Right forelimb (tissue), 1 donor: Measurements from ENCODE around the gene PRSS27.

Source experiments
- DNase-seq: peaks from one replicate; pipeline ENCODE4 v3.0.0-alpha.2; 2018

Gene PRSS27

DNA sequence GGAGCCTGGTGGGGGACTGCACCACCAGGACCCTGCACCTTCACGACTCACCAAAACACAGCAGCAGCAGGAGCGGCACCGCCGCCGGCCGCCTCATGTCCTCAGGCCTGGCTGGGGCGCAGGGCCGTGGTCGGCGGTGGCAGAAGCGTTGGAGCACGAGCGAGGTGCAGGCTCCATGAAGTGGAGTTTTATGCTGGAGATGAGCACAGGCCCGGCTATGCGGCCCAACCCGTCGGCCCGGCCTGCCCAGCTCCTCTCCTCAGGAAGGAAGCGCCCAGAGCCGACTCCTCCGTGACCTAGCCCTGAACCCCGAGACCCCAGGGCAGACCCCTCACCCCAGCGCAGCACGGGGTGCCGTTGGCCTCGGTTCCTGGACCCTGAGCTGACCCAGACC is at the start of gene PRSS27:
PRSS27 (minus strand) TSS at position 161 of the 394 bp plus-strand sequence; CDS start at position 97, 64 bp downstream.
- DNase-seq: no peak

DNA sequence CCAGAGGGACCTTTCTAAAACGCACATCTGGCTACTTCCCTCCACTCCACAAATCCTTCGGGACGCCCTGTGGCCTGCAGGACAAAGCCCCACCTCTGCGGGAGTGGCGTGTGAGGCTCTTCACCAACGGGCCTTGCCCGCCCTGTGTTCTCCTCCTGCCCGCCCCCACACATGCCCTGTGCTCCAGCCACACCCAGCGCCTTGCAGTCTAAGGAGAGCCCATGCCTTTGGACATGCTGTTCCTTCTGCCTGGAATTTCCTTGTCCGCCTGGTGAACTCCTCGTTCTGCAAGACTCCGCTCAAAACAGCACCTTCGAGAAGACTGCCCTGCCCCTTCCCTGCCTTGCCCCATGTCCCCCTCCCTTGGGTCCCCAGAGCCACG is 49.6 kb upstream of the PRSS27 start:
- no peak for DNase-seq

DNA sequence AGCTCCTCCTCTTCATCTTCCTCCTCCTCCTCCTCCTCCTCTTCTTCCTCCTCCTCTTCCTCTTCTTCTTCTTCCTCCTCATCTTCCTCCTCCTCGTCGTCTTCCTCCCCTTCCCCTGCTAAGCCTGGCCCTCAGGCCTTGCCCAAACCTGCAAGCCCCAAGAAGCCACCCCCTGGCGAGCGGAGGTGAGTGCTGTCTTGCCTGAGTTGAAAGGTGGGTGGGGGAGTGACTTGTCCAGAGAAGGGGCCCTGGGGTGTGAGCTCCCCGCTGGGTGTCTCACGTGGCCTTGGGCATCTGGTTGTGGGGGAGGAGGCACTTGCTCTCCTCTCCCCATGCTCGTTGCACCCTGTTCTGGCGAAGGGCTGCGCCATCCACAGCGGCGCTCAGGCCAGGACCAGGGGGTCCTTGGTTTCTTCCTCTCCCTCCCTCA is 49.1 kb upstream of the PRSS27 start:
- DNase-seq: no peak

DNA sequence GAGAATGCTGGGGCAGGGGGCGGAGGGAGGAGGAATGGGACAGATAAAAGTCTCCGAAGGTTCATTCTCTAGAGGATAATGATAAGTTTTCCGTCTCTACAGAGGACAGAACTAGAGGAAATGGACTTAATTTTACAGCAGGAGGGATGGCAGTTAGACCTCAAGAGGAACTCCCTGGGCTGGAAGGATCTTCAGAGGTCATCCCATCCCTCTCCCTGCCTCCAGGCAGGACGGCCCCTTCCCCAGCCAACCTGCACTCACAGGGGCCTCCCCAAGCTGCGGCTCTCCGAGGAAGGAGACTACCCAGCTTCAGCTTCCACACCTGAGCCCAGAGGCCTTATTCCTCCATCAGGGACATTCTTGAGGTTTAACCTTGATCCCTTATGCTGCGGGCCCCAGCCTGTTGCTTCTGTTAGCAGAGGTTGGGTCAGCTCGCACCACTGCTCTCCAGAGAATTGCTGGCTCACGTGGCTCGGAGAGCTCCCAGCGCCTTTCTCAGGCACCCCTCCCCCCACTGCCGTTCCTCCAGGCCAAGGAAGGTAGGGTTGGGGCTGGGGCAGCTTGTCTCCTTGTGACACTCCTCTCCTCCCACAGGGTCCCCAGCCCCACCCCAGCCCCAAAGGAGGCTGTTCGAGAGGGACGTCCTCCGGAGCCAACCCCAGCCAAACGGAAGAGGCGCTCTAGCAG is 48.5 kb upstream of the PRSS27 start:
- no peak for DNase-seq

DNA sequence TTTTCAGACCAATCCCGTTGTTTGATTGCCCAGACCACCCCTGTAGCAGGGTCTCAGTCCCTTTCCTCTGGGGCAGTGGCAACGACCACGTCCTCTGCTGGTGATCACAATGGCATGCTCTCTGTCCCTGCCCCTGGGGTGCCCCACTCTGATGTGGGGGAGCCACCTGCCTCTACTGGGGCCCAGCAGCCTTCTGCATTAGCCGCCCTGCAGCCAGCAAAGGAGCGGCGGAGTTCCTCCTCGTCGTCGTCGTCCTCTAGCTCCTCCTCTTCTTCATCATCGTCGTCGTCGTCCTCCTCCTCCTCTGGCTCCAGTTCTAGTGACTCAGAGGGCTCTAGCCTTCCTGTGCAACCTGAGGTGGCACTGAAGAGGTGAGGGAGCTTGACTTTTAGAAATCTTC is 47.9 kb upstream of the PRSS27 start:
- DNase-seq: no peak

DNA sequence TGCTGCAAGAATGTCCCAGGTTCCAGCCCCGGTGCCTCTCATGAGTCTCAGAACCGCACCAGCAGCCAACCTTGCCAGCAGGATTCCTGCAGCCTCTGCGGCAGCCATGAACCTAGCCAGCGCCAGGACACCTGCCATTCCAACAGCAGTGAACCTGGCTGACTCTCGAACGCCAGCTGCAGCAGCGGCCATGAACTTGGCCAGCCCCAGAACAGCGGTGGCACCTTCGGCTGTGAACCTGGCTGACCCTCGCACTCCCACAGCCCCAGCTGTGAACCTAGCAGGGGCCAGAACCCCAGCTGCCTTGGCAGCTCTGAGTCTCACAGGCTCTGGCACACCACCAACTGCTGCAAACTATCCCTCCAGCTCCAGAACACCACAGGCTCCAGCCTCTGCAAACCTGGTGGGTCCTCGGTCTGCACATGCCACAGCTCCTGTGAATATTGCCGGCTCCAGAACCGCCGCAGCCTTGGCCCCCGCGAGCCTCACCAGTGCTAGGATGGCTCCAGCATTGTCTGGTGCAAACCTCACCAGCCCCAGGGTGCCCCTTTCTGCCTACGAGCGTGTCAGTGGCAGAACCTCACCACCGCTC is 47.2 kb upstream of the PRSS27 start:
- no peak for DNase-seq

DNA sequence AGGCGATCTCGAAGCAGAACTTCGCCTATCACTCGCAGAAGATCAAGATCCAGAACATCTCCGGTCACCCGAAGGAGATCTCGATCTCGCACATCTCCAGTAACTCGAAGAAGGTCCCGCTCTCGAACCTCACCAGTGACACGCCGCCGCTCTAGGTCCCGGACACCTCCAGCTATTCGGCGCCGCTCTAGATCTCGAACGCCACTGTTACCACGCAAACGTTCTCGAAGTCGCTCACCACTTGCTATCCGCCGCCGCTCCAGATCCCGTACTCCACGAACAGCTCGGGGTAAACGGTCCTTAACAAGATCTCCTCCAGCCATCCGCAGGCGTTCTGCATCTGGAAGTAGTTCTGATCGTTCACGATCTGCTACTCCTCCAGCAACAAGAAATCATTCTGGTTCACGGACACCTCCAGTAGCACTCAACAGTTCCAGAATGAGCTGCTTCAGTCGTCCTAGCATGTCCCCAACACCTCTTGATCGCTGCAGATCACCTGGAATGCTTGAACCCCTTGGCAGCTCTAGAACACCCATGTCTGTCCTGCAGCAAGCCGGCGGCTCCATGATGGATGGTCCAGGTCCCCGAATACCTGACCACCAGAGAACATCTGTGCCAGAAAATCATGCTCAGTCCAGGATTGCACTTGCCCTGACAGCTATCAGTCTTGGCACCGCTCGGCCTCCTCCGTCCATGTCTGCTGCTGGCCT is 46.6 kb upstream of the PRSS27 start:
- DNase-seq: no peak

DNA sequence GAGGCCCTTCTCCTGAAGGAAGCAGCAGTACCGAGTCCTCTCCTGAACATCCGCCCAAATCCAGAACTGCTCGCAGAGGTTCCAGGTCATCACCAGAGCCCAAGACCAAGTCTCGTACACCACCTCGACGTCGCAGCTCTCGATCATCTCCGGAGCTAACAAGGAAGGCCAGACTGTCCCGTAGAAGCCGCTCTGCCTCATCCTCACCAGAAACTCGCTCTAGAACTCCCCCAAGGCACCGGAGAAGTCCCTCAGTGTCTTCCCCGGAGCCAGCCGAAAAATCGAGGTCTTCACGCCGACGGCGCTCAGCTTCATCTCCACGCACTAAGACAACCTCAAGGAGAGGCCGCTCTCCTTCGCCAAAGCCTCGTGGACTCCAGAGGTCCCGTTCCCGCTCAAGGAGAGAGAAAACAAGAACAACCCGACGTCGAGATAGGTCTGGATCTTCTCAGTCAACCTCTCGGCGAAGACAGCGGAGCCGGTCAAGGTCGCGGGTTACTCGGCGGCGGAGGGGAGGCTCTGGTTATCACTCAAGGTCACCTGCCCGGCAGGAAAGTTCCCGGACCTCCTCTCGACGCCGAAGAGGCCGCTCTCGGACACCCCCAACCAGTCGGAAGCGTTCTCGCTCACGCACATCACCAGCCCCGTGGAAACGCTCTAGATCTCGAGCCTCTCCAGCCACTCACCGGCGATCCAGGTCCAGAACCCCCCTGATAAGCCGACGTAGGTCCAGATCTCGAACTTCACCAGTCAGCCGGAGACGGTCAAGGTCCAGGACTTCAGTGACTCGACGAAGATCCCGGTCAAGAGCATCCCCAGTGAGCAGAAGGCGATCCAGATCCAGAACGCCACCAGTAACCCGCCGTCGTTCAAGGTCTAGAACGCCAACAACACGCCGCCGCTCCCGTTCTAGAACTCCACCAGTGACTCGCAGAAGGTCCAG is 45.7 kb upstream of the PRSS27 start:
- no peak for DNase-seq

DNA sequence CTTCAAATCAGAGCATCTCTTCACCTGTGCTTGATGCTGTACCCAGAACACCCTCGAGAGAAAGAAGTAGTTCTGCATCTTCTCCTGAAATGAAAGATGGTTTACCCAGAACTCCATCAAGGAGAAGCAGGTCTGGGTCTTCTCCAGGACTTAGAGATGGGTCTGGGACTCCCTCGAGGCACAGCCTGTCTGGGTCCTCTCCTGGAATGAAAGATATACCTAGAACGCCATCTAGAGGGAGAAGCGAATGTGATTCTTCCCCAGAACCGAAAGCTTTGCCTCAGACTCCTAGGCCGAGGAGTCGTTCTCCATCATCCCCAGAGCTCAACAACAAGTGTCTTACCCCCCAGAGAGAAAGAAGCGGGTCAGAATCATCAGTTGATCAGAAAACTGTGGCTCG is 44.7 kb upstream of the PRSS27 start:
- no peak for DNase-seq

DNA sequence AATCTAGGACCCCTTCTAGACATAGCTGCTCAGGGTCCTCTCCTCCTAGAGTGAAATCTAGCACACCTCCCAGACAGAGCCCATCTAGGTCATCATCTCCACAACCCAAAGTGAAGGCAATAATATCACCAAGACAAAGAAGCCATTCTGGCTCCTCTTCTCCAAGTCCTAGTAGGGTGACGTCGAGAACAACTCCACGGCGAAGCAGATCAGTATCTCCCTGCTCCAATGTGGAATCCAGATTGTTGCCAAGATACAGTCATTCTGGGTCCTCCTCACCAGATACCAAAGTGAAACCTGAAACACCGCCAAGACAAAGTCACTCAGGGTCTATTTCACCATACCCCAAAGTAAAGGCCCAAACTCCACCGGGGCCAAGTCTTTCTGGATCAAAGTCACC is 43.1 kb upstream of the PRSS27 start:
- DNase-seq: no peak

DNA sequence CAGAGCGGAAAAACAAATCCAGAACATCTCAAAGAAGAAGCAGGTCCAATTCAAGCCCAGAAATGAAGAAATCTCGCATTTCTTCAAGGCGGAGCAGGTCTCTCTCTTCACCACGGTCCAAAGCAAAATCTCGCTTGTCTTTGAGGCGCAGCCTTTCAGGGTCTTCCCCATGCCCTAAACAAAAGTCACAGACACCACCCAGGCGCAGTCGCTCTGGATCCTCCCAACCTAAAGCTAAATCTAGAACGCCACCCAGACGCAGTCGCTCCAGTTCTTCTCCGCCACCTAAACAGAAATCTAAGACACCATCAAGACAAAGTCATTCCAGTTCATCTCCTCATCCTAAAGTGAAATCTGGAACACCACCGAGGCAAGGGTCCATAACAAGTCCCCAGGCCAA is 42.7 kb upstream of the PRSS27 start:
- DNase-seq: no peak

DNA sequence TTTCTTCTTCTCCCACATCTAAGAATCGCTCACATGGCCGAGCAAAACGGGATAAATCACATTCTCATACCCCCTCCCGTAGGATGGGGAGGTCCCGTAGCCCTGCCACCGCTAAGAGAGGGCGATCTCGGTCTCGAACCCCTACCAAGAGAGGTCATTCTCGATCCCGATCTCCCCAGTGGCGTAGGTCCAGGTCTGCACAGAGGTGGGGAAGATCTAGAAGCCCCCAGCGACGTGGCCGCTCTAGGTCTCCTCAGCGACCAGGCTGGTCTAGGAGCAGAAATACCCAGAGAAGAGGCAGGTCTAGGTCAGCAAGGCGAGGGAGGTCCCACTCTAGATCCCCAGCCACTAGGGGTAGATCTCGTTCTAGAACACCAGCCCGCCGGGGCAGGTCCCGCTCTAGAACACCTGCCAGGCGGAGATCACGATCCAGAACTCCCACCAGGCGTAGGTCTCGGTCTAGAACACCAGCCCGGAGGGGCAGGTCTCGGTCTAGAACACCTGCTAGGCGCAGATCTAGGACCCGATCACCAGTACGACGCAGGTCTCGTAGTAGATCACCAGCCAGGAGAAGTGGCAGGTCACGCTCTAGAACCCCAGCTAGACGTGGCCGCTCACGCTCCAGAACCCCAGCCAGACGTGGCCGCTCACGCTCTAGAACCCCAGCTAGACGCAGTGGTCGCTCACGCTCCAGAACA is 42.0 kb upstream of the PRSS27 start:
- no peak for DNase-seq

DNA sequence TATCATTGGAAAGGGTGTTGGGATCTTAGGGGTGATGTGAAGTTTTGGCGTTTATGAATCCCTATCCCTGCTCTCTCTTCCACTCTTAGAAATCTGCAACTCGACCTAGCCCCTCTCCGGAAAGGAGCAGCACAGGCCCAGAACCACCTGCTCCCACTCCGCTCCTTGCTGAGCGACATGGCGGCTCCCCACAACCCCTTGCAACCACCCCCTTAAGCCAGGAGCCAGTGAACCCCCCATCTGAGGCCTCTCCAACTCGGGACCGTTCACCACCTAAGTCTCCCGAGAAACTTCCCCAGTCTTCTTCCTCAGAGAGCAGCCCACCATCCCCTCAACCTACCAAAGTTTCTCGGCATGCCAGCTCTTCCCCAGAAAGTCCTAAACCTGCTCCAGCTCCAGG is 41.4 kb upstream of the PRSS27 start:
- no peak for DNase-seq

DNA sequence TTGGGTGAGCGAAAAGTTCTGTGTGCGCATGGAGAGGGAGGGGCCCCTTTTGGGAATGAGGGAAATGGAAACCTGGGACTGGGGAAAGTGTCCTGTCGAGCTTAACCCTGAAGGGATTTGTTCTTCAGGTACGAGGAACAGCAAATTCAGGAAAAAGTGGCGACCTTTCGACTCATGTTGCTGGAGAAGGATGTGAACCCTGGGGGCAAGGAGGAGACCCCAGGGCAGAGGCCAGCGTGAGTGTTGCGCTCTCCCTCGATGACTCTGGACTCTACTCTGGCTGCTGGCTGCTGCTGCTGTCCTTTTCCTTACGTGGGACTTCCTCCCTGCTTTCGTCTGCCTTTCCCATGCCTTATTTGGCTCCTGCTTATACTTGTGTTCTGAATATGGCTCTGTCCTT is 37.3 kb upstream of the PRSS27 start:
- no peak for DNase-seq

DNA sequence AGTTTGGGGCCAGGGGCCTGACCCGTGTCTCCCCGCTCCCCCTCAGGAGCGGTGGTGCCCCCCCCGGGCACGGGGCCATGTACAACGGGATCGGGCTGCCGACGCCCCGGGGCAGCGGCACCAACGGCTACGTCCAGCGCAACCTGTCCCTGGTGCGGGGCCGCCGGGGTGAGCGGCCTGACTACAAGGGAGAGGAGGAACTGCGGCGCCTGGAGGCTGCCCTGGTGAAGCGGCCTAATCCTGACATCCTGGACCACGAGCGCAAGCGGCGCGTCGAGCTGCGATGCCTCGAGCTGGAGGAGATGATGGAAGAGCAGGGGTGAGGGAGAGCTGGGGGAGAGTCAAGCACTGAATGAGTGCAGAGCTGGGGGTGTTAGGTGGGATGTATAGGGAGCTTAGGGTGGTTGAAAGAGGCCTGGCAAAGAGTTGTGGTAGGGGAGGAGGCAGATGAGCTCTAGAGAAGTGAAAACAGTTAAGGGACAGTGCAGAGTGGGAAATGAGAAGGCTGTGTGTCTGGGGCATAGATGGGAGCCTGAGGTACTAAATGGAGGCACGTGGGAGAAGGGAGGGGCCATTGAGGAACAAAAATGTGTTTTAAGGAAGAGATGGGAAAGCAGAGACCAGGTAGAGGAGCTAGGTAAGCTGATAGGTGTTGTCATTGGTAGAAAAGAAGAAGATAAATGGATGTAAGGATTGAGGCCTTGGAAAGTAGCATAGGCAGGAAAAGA is 36.4 kb upstream of the PRSS27 start:
- no peak for DNase-seq

DNA sequence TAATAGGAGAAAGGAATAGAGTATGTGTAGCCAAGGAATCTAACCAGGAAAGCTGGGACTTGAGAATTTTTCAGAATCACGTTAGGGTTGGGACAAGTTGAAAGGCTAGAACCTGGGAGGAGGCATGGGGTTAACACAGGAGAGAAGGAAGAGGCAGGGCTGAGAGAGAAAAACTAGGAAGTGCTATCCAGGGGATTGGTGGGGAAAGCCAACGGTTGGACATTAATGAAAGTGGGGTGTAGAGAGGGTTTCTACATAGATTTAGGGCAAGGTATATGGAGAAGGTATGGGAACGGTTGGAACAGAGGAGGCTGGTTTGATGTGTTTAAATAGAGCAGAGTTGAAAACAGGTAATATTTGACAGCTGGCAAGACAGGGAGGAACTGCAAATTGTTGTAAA is 35.1 kb upstream of the PRSS27 start:
- DNase-seq: no peak

DNA sequence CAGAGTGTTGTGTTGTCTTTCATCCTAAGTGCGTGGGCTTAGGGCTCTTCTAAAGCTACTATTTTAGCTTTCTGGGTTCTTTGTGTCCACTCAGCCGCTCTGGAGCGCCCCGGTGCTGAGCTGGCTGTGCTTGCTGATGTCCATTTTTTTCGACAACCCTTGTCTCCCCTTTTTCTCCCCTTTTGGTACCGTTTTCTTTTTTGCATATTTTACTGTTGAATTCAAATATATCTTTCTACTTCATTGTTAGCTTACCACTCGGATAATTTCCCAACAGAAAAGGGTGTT is 33.7 kb upstream of the PRSS27 start:
- DNase-seq: no peak

DNA sequence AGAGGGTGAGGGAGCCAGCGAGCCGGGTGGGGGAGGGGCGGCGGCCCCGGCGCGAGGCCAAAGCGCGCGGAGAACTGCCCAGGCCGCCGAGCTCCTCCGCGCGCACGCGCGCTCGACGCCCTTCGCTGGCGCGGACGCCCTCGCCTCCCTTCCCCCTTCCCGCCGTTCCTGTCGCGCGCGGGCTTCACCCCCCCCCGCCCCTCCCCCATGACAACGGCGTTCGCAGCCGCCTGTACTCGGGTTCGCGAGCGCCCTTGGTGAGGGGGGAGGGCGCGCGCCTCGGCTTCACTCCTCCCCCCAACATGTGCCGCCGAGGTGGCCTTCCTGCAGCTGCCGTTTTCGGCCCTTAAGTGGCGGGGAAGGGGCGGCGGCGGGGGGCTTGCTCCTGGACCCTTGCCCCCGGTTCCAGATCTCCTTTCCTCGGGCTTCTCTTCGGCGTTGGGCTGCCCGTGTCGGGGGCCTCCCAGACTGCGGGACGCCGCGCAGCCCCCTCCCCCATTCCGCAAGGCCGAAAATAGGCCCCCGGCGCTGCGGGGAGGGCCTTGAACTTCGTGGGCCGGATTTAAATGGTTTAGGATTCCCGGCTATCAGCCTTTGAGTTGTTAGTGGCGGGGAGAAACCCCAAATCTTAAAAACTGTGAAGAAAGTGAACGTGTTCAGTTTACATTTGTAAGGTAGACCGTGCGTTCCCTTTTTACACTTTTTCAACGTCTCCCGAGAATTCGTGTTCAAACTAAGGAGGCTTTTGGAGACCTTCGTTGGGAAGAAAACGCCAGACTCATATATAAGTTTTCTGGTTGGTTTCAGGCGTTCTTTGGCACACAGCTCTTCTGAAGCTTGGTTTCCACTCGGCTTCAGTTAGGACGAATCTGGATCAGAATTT is 33.1 kb upstream of the PRSS27 start:
- peak; percentile 94 for DNase-seq

DNA sequence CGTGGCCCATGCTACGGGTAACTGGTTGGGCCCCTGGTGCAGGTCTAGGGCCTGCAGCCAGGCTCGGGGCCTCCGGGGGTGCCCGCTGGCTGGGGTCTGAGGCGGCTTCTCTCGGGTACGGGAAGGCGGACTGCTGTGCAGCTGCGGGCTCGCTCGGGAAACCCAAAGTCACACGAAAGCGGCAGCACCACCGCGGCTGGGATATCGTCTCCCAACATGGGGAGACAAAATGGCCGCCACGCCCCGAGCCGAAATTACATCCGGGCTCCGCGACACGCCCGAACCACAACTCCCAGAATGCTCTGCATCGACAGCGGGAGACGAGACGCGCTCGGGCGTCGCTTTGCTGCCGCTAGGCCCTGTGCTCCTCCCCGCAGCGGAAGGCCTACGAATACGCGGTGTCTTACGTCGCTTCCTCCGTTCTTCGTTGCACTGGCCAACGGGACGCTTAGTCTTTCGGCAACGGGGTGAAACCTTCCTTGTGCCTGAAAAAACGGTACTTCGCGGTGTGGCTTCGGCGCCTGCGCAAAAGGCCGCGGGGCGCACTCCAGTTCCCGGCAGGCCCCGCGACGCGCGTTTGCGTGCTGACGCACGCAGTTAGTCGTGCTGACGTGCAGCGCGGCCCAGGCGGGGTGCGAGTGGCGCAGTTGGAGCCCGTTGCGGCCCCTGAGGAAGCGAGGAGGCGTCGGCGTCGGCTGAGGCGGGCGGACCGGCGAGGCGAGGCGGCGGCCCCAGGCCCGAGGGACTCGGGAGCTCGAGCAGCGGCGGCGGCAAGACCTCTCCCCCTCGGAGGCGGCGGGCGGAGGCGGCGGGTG is 32.2 kb upstream of the PRSS27 start, which contains the start of gene SRRM2:
SRRM2 (plus strand) TSS at position 604 of the 815 bp plus-strand sequence. CDS start 3,727 bp downstream, outside the sequence.
- DNase-seq: peak; percentile 99

DNA sequence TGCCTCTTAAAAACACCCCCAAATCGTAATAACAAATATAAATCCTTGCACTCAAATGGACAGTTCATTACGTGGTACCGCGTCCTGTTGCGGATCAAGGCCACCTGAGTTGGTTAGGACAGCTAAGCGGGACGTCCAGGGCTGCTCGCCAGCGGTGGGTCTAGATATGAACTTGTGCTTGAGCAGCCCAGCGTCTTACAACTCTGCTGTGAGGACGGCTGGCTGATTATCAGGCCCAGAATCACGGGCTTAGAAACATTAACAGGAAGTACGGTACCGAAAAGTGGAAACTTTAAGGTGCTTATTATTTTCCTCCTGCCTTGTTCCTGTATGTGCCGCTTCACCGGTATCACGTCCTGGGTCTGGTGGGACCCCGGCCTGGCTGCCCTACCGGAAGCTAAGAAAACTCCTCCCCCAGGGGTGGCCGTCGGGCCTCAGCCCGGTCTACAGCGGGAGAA is 31.6 kb upstream of the PRSS27 start:
- no peak for DNase-seq
